HG03066 (cell line): ENCODE measurements around the gene MSI2.

Experiments
- ATAC-seq: cut with Tn5 transposase; IDR thresholded peaks from one replicate; pipeline ENCODE4 v1.9.1; 2021; ENCODE audit warnings: low read depth; ENCODE audit not compliant: unreplicated experiment

The MSI2 gene

DNA sequence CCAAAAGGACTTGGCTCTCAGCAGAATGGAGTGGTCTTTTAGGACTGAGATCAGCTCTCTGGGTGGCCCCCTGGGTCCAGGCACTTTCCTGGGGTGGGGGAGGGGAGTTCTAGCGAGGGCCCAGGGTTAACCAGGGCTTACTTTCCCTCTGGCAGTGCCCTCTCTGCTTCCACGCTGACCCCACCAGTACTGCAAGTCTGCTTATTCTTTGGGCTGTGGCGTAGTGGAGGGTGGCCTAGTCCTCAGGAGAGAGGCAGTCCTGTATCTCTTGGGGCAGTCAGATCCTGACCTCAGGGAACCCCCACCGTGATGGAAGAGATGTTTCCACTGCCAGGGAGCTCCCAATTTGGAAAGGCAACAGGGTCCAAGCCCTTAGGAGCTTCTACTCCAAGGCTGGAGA, 409.4 kb downstream of the MSI2 start:
- no peak for ATAC-seq

DNA sequence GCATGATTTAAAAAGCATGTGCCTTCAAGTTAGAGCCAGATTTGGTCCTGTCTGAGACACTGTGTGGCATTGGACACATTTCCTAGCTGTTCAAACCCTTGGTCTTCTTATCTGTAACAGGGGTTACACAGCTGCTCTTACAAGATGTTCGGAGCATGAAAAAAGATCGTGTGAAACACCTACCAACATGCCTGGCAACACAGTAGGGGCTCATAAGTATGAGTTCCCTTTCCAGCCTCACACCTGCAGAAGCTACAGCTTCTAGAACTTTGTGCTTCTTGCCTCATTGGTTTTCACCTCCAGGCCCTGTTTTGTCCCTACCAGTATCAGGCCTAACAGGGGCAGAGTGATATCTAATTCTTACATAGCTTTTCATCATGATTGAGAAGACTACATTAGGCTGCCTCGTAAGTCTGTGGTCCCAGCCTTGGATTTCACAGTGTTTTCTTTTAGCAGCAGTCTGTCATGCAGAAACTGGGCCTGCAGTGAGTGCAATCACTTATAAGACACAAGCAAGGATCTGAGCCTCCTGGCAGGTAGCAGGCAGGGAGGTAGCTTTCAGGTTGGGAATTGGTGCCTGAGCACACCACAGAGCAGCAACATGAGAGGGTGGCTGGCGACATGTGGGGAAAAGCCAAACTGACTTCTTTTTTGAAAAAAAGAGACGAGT, 410.0 kb downstream of the MSI2 start:
- ATAC-seq: no peak

DNA sequence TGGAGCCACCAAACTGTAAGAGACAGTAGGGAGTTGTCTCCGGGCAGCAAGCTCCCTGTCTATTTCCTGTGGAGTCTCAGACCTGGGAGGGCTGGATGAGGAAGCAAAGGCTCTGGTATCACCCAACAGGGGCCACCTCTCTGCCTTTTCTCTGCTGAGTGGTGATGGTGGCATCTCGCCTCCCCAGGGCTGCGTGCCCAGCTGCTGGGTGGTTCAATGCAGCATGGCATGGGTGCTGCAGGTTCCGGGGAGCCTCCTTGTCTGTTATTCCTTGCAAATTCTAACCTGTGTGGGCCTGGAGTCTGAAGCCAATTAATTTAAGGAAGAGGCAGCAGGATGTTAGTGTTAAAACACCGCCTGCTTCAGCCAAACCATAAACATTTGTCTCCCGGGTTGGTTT, 410.6 kb downstream of the MSI2 start:
- no peak for ATAC-seq

DNA sequence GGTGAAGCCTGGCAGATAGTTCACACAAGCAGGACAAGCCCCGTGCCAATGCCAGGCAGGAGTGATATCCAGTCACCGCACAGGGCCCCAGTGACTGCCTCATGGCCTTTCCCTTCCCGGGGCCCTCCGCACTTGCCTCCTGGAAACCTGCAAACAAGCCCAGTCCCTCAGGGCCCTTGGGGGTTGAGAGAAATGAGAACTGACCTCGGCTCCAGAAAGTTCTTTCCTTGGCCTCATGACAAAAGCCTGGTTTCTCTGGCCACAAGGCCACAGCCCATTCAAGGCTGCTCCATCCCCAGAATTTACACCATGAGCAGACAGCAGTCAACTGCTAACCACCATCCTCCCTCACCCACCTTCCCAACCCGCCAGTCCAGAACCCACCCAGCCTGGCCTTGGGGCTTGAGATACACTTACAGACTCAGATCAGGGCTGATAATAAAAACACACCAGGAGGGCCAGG, 411.2 kb downstream of the MSI2 start:
- ATAC-seq: no peak

DNA sequence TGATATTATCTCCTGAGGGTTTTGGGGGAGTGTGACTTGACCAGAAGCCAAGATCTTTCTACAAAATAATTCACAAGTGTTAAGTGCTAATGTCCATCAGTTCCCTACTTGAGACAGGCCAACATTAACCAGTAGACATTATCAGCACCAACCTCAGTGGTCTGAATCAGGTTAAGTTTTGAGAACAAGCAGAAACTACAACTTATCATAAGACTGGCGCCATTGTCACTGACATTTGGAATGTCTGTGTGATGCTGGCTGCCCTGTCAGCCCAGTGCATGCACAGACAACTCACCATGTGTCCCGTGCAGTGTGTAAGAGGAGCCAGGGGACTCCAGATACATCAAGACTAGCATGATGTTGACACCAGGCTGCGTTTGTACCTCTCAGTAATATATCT, 412.0 kb downstream of the MSI2 start:
- no peak for ATAC-seq

DNA sequence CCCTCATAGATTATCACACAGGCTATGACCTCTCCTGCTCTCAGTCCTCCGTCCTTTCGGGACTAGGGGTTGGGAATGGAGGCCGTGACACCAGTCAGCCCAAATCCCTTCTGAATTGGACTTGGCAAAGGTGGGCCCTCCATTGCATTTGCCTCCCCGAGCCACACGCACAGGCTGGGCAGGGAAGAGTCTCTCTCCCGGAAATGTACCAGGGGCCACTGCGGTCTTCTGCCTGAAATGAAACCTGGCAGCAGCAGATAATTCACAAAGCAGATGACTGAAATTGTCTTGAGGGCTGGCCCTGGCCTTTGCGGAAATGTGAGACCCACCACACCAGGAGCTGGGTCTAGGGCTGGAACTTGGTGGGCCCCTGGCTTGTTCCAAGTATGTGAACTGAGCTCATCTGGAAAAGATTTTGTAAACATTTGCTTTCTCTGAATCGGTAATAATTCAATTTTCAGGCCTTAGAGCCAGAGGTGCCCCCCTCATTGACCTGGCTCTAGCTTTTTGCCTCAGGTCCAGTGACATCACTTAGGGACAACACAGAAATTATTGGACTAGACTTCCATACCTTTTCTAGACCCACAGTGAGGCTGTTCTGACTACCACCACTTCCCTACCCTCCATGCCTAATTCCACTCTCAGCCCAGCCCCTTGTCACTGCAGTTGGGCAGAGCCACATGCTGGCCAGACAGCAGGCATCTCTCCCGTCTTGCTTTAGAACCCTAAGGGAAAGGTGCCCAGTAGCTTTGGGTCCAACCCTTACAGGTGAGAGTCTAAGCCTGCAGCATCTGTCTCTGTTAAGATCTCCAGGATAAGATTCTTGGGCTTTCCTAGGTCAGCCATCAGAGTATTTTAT, 413.6 kb downstream of the MSI2 start:
- no peak for ATAC-seq

DNA sequence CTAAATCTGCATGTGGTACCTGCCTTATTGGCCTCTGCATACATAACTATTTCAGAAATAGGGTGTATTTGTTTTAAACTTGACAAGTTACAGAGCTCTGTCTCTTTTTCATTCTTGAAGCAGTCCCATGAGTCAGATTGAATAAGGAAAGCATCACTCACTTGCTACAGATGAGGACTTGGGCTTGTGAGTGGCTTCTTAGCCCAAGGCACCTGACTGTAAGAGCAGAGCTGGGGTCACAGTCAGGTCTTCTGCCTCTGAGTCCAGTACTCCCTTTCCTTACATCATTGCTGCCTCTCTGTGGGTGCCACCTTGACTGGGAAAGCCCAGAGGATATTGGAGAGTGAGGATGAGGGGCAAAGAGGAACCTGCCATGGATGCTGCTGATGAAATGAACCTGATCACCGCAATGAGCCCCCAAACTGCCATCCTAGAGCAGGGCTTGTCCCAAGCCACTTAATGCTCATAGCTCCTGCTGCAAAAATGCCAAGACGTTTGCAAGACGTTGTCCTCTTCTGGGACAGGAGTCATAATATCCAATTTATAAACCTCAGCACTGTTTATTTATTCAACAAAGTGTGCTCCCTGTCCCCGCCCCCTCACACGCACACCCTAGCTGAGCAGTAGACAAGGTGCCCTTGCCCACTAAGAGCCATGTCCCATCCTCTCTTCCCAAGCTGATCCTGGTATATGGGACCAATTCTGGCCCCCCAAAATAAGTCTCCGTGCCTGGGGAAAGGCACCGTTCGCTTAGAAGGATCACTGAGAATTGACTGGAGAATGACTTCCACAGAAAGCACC, 414.6 kb downstream of the MSI2 start:
- ATAC-seq: no peak

DNA sequence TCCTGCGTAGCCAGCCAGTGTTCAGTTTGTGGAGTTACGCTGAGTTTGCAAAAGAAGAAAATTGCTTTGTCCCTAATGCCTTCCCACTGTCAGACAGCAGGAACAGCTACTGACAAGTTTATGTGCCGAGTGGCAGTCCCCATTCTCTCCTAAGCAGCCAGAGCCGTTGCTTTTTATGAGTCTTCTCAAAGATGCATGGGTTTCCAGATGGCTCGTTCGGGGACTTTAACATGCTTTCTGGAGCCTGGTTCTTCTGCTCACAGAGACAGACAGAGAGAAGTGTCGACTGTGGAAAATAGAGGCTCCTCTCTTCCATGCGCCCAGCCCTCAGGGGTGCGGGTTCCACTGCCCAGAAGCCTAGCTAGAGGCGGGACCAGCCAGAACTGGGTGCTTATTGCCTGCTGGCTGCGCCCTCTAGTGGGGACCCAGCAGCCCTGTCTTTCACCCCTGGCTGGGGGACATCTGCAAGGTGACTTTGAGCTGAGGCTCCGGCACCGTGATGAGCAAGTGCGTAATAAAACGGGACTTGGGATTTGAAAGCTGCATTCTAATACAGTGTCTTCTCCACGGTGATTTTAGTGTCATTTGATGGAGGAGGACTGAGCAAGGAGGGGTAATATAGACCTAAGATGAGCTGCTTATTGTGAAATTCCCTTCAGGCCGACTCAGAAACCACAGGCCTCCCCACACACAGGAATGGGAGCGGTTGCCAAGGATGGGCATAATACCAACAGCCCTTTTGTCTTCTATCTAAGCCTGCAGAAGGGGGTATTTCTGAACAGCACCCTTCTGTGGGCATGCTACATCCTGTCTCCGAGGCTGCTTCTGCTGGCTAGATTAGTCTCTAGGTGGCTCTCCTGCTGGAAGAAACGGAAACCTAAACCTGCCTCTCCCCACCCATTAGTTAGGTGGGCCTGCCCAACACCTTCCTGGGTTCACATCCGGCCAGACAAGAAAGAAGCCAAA, 415.6 kb downstream of the MSI2 start:
- ATAC-seq: no peak

DNA sequence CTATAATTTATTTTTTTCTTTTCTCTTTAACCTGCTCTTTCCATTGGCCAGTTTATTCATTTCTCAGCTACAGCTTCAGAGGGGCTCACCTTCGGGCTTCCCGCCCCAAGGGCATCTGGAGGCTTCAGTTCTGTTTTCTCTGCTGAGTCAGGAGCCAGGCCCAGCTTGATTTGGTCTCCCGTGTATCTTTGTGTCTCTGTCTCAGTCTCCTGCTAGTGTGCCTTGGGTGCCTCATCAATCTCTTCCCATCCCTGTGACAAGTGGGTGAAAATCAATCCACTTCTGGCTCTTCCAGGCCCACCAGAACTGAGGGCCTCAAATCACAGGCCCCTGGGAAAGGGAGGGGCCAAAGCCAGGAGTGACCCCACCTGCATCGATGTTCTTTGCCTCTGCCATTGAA, 416.6 kb downstream of the MSI2 start:
- ATAC-seq: no peak

DNA sequence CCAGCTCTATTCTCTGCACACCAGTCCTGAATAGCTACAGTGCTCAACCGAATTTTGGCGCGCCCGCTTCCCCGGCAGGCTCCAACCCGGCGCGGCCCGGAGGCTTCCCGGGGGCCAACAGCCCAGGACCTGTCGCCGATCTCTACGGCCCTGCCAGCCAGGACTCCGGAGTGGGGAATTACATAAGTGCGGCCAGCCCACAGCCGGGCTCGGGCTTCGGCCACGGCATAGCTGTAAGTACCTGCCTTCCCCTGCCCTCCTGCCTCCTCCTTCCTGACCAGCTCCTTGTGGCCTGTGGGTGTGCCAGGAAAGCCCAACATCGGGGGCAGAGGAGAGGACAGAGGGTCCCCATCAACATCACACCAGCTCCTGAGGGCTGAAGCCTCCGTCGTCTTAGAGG, 418.6 kb downstream of the MSI2 start:
- no peak for ATAC-seq

DNA sequence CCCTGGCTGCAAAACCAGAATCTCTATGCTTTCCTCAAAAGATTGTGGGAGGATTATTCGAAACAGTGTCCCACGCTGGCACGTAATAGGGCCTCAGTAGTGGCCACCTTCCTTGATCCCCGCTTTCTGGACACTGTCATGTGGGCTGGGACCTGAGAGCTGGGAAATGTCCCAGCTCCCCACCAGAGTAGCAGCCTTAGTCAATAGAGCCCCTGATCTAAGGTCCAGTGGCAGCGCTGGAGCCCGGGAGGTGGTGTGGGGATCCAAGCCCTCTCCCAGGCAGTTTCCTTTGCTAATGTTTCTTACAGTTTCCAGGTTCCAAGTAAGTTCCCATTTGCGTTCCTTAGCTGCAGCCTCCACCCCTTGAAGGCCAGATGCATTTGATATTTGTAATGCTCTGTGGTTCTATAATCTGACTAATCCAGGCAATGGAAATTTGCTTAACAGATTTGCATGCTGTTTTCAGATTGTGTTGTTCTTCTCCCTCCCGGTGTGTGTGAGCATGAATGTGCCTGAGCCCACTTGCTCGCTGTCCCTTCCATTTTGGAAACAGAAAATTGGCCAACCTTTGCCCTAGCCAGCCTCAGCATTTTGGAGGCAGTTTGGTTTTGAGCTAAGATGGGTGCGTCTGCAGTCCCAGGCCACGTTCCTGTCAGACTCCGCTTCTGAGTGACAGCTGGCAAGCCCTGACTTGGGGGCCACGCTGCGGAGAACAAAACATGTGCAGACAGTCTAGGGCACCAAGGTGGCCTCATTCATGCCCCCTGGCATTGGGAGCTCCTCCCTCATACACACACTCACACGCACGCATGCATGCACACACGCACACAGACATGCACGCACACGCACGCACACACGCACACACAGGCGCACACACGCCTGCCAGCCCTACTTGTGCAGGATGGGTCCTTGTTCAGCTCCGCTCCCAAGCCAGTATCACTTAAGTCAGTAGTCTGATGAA, 419.4 kb downstream of the MSI2 start:
- ATAC-seq: no peak

DNA sequence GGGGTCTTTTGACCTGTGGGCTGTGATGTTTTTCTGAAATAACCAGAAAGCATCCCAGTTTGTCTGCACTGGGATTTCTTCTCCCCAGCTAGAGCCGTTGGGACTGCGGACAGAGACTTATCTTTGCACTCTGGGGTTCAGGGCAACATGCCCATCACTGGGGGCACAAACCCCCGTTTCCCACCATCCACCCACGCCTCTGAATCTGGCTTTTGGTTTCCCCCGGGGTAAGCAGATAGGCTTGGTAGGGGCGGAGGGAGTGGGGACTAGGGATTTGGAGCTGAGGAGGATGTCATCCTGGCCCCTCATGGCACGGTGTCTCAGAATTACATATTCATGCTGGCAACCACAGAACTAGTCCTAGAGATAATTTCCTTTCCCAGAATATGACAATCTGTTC, 420.2 kb downstream of the MSI2 start:
- no peak for ATAC-seq

DNA sequence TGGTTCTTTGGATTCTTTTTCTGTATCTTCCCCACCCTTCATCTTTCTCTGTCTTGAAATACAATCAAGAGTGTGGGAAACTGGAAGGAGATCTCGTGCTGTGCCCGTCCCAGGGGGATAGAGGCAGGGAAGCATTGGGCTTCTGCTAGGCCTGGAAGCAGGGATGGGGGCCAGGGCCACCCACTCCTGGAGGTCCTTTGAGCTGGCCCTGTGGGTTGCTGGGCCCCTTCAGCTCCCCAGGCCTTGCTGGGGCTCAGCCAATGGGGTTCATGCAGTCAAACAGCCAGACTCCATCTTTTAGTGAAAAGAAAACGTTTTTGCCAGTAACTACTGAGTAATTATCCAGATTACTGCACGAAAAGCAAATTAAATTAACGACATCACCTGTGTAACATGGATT, 421.0 kb downstream of the MSI2 start:
- no peak for ATAC-seq

DNA sequence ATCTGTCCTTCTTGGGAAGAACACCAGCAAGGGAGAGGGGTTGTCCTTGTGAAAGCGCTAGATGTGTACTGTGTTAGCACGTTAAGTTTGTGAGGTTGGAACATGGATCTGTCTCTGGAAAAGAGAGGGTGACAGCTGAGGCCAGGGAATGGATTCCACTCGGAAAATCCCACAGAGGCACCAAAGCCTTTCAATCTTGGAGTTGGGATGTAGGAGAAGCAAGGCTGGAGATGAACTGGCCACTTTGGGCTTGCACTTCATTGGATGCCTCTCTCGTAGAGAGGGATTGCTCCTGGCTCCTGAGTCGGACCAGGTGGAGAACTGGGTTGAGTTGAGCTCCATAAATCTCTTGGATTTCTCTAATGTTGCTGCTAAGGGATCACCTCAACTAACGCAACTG, 421.5 kb downstream of the MSI2 start:
- ATAC-seq: no peak

DNA sequence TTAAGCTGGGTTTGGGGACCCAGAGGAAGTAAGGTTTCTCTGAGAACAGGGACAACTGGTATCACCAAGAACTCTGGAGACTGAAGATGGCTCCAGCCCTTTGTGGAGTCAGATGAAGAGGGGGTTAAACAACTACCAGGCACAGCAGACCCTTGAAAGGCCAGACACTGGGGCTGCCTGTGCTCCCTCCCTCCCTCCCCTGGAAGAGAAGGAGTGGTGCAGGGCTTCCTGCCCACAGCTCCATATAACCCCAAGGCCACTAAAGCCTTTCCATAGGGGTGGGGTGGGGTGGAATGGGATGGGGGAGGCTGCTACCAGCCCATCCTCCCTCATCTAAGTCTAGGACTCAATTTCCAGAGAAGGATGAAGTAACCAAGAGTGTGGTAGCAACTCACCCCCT, 422.1 kb downstream of the MSI2 start:
- ATAC-seq: no peak

DNA sequence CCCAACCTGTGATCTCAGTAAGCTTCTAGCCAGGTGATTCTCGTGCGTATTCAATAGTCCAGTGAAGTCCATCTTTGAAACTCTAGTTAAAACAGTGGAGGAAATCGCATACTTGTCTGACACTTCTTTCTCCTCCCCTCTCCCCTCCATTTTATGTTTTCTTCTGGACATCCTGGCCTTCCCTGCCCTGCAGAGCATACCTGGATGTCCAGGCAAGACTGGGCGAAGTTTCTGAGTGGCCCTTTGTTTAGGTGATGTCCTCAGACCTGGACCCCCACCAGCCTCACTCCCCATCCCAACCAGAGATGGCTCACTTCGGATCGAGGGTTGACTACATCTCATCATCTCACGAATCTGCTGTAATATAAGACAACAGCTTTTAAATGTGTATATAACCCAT, 423.0 kb downstream of the MSI2 start:
- no peak for ATAC-seq

DNA sequence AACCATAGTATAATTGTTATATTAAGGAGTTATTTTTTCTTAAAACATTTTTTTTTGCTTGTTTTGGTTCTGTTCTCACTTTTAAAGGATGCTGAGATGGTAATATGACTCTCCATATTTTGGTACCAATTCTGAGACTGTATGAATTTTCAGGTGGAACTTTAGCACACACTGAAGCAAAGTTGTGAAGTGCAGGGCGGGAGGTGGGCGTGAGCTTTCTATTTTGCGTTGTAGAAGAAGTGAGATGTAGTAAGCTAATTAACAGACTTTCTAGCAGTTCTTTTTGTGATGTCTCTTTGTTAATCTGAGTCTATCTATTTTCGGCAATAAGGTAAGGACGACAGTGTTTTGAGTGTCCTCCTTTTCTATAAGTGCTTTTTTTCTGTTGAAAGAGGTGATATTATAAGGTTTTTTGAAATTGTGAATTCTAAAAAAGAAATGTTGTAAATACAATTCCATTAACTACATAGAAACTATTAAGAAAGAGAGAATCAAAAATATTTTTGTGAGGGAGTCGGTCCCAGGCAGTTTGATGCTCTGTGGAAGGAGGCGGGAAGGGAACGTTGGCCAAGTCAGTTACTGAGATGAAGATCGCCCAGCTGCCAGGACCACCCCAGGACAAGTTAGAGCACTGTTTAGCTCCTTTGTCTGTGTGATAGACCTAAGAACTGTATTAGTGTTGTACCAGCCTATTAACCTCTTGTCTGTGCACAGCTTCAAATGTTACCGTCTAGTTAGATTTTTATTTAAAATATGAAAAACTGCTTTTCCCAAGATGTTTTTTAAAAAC, 423.8 kb downstream of the MSI2 start:
- ATAC-seq: no peak

DNA sequence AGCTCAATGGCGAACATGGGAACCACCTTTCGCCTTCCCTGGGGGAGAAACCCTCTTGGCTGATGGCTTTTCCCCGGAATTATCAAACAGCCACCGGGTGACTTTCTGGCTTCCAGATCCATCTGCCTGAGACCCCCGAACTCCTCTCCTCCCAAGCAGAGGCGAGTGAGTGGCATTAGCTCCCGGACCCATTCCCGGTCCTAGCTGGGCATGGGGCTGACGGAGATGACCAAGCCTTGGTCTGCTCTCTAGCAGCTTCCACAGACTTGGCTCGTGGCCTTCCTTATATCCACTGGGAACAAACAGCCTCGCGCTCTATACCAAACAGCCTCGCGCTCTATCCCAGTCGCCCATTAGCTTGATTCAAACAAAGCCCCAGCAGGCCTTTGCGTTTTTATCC, 426.4 kb downstream of the MSI2 start:
- ATAC-seq: no peak
